ENCODE data around the gene SEMA6B. TPM values are rescaled to one million over a fixed set of nuclear protein-coding genes. Genes with fewer than 3 reads are reported as not detected.

SEMA6B gene
- polyA plus RNA-seq, 1 donor (not counting 4 experiments of a cell fraction or from before 2014, with no cell fraction given): 0.41 TPM

DNA sequence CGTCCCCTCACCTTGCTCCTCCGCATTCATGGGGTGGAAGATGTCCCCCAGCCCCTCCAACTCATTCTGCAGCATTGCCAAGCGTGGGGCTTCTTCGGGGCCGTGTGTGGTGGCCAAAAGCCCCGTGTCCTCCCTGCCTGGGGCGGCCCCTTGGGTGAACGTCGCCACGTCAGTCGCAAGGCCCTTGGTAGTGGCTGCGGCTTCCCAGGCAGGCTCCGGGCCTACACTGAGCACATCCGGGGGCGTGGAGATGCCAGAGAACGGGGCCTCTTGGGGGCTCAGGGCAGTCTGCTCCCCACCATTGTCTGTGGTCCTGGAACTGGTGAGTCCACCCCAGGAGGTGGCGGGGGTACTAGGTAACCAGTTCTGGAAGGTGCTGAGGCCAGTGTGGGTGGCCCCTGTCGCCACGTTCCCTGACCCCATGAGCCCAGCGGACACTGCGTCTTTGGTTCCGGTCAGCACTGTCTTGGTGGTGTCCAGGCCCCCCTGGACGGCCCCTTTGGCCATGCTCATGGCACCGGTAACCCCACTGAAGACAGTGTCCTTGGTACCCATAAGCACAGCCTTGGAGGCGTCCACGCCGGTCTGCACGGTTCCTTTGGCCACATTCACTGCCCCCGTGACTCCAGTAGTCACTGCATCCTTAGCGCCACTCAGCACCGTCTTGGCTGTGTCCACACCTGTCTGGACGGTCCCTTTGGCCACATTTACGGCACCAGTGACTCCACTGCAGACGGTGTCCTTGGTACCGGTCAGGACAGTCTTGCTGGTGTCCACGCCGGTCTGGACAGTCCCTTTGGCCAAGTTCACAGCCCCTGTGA lies 48.8 kb downstream of the SEMA6B start:
- dilution Hi-C loops (cut with MboI; ENCODE audit: extremely low pct_ligation_motif_present, low sequenced_read_pairs): no loop called here

DNA sequence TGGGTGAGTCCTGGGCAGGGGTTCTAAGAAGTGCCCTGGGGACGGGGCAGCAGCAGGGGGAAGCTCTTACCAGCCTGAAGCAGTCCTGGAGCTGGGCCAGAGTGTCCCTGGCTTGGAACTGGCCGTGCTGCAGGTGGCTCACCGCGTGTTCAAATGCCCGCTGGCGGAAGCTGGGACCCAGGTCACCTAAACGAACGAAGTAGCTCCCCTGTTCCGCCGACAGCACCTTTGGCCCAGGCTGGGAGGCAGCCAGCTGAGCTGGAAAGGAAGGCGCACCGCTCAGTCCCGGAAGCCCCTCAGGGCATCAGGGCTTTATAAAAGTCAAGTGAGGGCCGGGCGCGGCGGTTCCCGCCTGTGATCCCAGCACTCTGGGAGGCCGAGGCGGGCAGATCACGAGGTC lies 50.8 kb downstream of the SEMA6B start:
- dilution Hi-C loops (cut with MboI; ENCODE audit: extremely low pct_ligation_motif_present, low sequenced_read_pairs): no loop called here
- TF ChIP-seq, protein P1, sequence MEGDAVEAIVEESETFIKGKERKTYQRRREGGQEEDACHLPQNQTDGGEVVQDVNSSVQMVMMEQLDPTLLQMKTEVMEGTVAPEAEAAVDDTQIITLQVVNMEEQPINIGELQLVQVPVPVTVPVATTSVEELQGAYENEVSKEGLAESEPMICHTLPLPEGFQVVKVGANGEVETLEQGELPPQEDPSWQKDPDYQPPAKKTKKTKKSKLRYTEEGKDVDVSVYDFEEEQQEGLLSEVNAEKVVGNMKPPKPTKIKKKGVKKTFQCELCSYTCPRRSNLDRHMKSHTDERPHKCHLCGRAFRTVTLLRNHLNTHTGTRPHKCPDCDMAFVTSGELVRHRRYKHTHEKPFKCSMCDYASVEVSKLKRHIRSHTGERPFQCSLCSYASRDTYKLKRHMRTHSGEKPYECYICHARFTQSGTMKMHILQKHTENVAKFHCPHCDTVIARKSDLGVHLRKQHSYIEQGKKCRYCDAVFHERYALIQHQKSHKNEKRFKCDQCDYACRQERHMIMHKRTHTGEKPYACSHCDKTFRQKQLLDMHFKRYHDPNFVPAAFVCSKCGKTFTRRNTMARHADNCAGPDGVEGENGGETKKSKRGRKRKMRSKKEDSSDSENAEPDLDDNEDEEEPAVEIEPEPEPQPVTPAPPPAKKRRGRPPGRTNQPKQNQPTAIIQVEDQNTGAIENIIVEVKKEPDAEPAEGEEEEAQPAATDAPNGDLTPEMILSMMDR (optimal IDR thresholded peaks at IDR 0.05 in 1 of 3, IDR thresholded peaks at IDR 0.05 in 1 of 3, conservative IDR thresholded peaks at IDR 0.05 in 1 of 3; ENCODE audit: extremely low read depth in 1 of 3, insufficient read depth in 2 of 3, low read length in 3 of 3): no peak
- TF ChIP-seq EZH2 (IDR thresholded peaks at IDR 0.05; ENCODE audit: low read length): no peak
- Histone ChIP-seq H3K9ac (ENCODE audit: control insufficient read depth, extremely low read depth, insufficient read depth, low read length) (no peak overlapping the region), H3K4me1 (ENCODE audit: control insufficient read depth, extremely low read depth, insufficient read depth, low read length) (peaks cover 8% of the 10 kb centered on the region), H3K9me1 (ENCODE audit: control insufficient read depth, extremely low read depth, insufficient read depth, low read length) (peaks cover 2% of the 10 kb centered on the region), H3K9me3 (ENCODE audit: control insufficient read depth, low read depth, low read length) (no peaks in the 10 kb centered on the region), H3K27ac (ENCODE audit: control insufficient read depth, insufficient read depth, low read length) (no peak overlapping the region), H3K4me3 (ENCODE audit: control insufficient read depth in 2 of 3, extremely low read depth in 1 of 3, insufficient read depth in 2 of 3, low read depth in 1 of 3, low read length in 3 of 3) (no peak overlapping the region), H2AFZ (ENCODE audit: control insufficient read depth, low read length) (no peak overlapping the region), H3K36me3 (ENCODE audit: control insufficient read depth in 2 of 2, extremely low read depth in 1 of 2, insufficient read depth in 2 of 2, low read length in 2 of 2) (peaks cover 2 to 11% of the 10 kb centered on the region in 2 experiments), H3K79me2 (ENCODE audit: control insufficient read depth, insufficient read depth, low read length) (no peaks in the 10 kb centered on the region), H4K20me1 (ENCODE audit: control insufficient read depth, extremely low read depth, insufficient read depth, low read length) (no peaks in the 10 kb centered on the region), H3K4me2 (ENCODE audit: control insufficient read depth, extremely low read depth, insufficient read depth, low read depth, low read length) (no peak overlapping the region), H3K27me3 (ENCODE audit: control insufficient read depth, extremely low read depth, insufficient read depth, low read length) (no peaks in the 10 kb centered on the region)
- DNase-seq (ENCODE audit: low read depth, low spot score) (no peak), FAIRE-seq (no peak)

More for the DNA sequence above, 48.8 kb downstream of the SEMA6B start:
- no peak for FAIRE-seq
- Histone ChIP-seq H3K27me3 (ENCODE audit: control insufficient read depth, extremely low read depth, insufficient read depth, low read length) (no peaks in the 10 kb centered on the region), H2AFZ (ENCODE audit: control insufficient read depth, low read length) (no peak overlapping the region), H3K27ac (ENCODE audit: control insufficient read depth, insufficient read depth, low read length) (no peak overlapping the region), H3K4me2 (ENCODE audit: control insufficient read depth, extremely low read depth, insufficient read depth, low read depth, low read length) (no peak overlapping the region), H3K4me1 (ENCODE audit: control insufficient read depth, extremely low read depth, insufficient read depth, low read length) (peaks cover 8% of the 10 kb centered on the region), H3K9me3 (ENCODE audit: control insufficient read depth, low read depth, low read length) (no peaks in the 10 kb centered on the region), H3K36me3 (ENCODE audit: control insufficient read depth in 2 of 2, extremely low read depth in 1 of 2, insufficient read depth in 2 of 2, low read length in 2 of 2) (peaks cover 0 to 2% of the 10 kb centered on the region in 2 experiments), H4K20me1 (ENCODE audit: control insufficient read depth, extremely low read depth, insufficient read depth, low read length) (no peaks in the 10 kb centered on the region), H3K4me3 (ENCODE audit: control insufficient read depth in 2 of 3, extremely low read depth in 1 of 3, insufficient read depth in 2 of 3, low read depth in 1 of 3, low read length in 3 of 3) (no peak overlapping the region), H3K9me1 (ENCODE audit: control insufficient read depth, extremely low read depth, insufficient read depth, low read length) (peaks cover 2% of the 10 kb centered on the region), H3K79me2 (ENCODE audit: control insufficient read depth, insufficient read depth, low read length) (no peaks in the 10 kb centered on the region), H3K9ac (ENCODE audit: control insufficient read depth, extremely low read depth, insufficient read depth, low read length) (no peak overlapping the region)
- TF ChIP-seq, protein P1 (optimal IDR thresholded peaks at IDR 0.05 in 1 of 3, IDR thresholded peaks at IDR 0.05 in 1 of 3, conservative IDR thresholded peaks at IDR 0.05 in 1 of 3; ENCODE audit: extremely low read depth in 1 of 3, insufficient read depth in 2 of 3, low read length in 3 of 3): no peak
- TF ChIP-seq EZH2 (IDR thresholded peaks at IDR 0.05; ENCODE audit: low read length): no peak
- no peak for DNase-seq (ENCODE audit: low read depth, low spot score)

All from keratinocyte (primary cell).